ENCODE data around the gene VDR. TPM values are rescaled to one million over a fixed set of nuclear protein-coding genes. Genes with fewer than 3 reads are reported as not detected.
"Not testable (repeated sequence)": the region's sequence is repeated elsewhere in the genome, so short reads cannot be mapped to it uniquely, and the experiment has no call there.

Gene VDR
- polyA plus RNA-seq, 1 donor (not counting 4 experiments of a cell fraction or from before 2014, with no cell fraction given) = 43.3 TPM

- Histone ChIP-seq H3K36me3 (ENCODE audit: control insufficient read depth in 2 of 2, extremely low read depth in 1 of 2, insufficient read depth in 2 of 2, low read length in 2 of 2) (peaks cover 28 to 42% of the 10 kb centered on the region in 2 experiments), H3K4me3 (ENCODE audit: control insufficient read depth in 2 of 3, extremely low read depth in 1 of 3, insufficient read depth in 2 of 3, low read depth in 1 of 3, low read length in 3 of 3) (no peak overlapping the region), H3K9me3 (ENCODE audit: control insufficient read depth, low read depth, low read length) (no peaks in the 10 kb centered on the region), H3K79me2 (ENCODE audit: control insufficient read depth, insufficient read depth, low read length) (no peaks in the 10 kb centered on the region), H3K4me2 (ENCODE audit: control insufficient read depth, extremely low read depth, insufficient read depth, low read depth, low read length) (no peak overlapping the region), H3K9me1 (ENCODE audit: control insufficient read depth, extremely low read depth, insufficient read depth, low read length) (peaks cover 2% of the 10 kb centered on the region), H4K20me1 (ENCODE audit: control insufficient read depth, extremely low read depth, insufficient read depth, low read length) (no peaks in the 10 kb centered on the region), H3K4me1 (ENCODE audit: control insufficient read depth, extremely low read depth, insufficient read depth, low read length) (peaks cover 4% of the 10 kb centered on the region), H2AFZ (ENCODE audit: control insufficient read depth, low read length) (no peak overlapping the region), H3K27me3 (ENCODE audit: control insufficient read depth, extremely low read depth, insufficient read depth, low read length) (no peaks in the 10 kb centered on the region), H3K9ac (ENCODE audit: control insufficient read depth, extremely low read depth, insufficient read depth, low read length) (no peak overlapping the region), H3K27ac (ENCODE audit: control insufficient read depth, insufficient read depth, low read length) (no peak overlapping the region)
- FAIRE-seq (no peak), DNase-seq (ENCODE audit: low read depth, low spot score) (no peak)
- dilution Hi-C loops (cut with MboI; ENCODE audit: extremely low pct_ligation_motif_present, low sequenced_read_pairs) = no loop called here
- no peak for TF ChIP-seq EZH2 (IDR thresholded peaks at IDR 0.05; ENCODE audit: low read length)
- TF ChIP-seq, protein P1, sequence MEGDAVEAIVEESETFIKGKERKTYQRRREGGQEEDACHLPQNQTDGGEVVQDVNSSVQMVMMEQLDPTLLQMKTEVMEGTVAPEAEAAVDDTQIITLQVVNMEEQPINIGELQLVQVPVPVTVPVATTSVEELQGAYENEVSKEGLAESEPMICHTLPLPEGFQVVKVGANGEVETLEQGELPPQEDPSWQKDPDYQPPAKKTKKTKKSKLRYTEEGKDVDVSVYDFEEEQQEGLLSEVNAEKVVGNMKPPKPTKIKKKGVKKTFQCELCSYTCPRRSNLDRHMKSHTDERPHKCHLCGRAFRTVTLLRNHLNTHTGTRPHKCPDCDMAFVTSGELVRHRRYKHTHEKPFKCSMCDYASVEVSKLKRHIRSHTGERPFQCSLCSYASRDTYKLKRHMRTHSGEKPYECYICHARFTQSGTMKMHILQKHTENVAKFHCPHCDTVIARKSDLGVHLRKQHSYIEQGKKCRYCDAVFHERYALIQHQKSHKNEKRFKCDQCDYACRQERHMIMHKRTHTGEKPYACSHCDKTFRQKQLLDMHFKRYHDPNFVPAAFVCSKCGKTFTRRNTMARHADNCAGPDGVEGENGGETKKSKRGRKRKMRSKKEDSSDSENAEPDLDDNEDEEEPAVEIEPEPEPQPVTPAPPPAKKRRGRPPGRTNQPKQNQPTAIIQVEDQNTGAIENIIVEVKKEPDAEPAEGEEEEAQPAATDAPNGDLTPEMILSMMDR (optimal IDR thresholded peaks at IDR 0.05 in 1 of 3, IDR thresholded peaks at IDR 0.05 in 1 of 3, conservative IDR thresholded peaks at IDR 0.05 in 1 of 3; ENCODE audit: extremely low read depth in 1 of 3, insufficient read depth in 2 of 3, low read length in 3 of 3) = no peak
Measured at GRCh38 chr12:47843226-47843980, 61.4 kb downstream of the VDR start.

GRCh38 chr12:47842543-47842942 lies 62.3 kb downstream of the VDR start:
- H3K4me1 ChIP-seq (ENCODE audit: control insufficient read depth, extremely low read depth, insufficient read depth, low read length); H3K27me3 ChIP-seq (ENCODE audit: control insufficient read depth, extremely low read depth, insufficient read depth, low read length); dilution Hi-C loops (cut with MboI; ENCODE audit: extremely low pct_ligation_motif_present, low sequenced_read_pairs); H3K9me1 ChIP-seq (ENCODE audit: control insufficient read depth, extremely low read depth, insufficient read depth, low read length); H3K4me2 ChIP-seq (ENCODE audit: control insufficient read depth, extremely low read depth, insufficient read depth, low read depth, low read length); H2AFZ ChIP-seq (ENCODE audit: control insufficient read depth, low read length); H3K4me3 ChIP-seq (ENCODE audit: control insufficient read depth in 2 of 3, extremely low read depth in 1 of 3, insufficient read depth in 2 of 3, low read depth in 1 of 3, low read length in 3 of 3); H3K9me3 ChIP-seq (ENCODE audit: control insufficient read depth, low read depth, low read length); H3K27ac ChIP-seq (ENCODE audit: control insufficient read depth, insufficient read depth, low read length); H3K79me2 ChIP-seq (ENCODE audit: control insufficient read depth, insufficient read depth, low read length); FAIRE-seq; H4K20me1 ChIP-seq (ENCODE audit: control insufficient read depth, extremely low read depth, insufficient read depth, low read length); DNase-seq (ENCODE audit: low read depth, low spot score); H3K9ac ChIP-seq (ENCODE audit: control insufficient read depth, extremely low read depth, insufficient read depth, low read length): not testable (repeated sequence)
- peaks cover 28 to 40% of the 10 kb centered on the region in 2 experiments for H3K36me3 ChIP-seq (ENCODE audit: control insufficient read depth in 2 of 2, extremely low read depth in 1 of 2, insufficient read depth in 2 of 2, low read length in 2 of 2)
